HG03066 (cell line): ENCODE data around the gene NTF3.

ENCODE experiments used
- ATAC-seq: cut with Tn5 transposase; IDR thresholded peaks from one replicate; pipeline ENCODE4 v1.9.1; 2021; ENCODE audit warnings: low read depth; ENCODE audit not compliant: unreplicated experiment

Gene NTF3

DNA sequence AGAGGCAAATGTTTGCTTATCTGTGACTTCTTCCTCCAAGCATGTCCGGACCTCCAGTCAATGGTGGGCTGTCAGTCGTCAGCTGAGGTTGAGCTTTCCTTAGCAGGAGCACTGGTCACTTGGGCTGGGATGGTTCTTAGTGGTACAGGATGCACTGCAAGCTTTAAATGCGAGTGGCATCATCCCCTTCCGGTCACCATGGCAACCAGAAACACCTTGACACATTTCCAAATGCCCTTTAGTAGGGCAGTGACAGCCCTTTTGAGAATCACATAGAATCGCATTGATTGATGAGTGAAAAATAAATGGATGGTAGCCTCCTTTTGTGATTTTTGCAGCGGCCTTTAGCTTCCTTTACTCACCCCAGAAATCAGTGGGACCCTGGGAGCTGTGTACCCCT, 24.1 kb downstream of the NTF3 start:
- ATAC-seq, result no peak

GRCh38 chr12:5456906-5457305, 25.0 kb downstream of the NTF3 start:
- ATAC-seq, result no peak

DNA sequence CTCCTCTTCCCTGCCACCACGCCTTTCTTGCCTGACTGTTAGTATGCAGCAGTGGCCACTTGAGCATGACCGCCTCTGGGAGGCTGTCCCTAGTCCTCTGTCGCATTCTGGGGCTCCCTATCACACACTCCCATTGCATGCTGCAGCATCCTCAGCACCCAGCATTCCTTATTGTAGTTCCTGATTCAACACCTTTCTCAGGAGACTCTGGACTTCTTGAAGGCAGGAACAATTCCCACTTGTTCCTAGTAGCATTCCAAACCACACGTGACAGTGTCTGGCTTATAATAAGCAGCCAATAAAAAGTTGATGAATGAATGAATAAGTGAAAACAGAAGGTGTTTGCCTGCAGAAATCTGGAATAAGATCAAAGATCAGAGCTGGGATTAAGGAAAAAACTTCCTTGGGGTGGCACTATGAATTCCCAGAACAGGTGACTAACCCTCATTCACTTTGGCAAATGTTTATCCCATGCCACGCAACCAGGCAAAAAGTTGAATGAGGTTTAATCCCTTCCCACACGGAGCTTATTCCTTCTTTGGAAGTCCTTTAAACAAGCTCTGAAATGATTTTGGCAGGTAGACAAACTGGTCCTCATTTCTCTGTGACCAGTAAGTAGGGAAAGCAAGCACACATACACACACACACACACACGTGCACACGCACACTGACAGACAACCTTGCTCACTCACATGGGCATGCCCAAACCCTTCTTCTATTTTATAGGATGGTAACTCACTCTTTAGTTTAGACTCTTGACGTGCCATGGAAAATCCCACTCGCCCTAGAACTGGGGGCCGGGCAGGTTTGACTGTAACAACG, 26.5 kb downstream of the NTF3 start:
- no peak for ATAC-seq

DNA sequence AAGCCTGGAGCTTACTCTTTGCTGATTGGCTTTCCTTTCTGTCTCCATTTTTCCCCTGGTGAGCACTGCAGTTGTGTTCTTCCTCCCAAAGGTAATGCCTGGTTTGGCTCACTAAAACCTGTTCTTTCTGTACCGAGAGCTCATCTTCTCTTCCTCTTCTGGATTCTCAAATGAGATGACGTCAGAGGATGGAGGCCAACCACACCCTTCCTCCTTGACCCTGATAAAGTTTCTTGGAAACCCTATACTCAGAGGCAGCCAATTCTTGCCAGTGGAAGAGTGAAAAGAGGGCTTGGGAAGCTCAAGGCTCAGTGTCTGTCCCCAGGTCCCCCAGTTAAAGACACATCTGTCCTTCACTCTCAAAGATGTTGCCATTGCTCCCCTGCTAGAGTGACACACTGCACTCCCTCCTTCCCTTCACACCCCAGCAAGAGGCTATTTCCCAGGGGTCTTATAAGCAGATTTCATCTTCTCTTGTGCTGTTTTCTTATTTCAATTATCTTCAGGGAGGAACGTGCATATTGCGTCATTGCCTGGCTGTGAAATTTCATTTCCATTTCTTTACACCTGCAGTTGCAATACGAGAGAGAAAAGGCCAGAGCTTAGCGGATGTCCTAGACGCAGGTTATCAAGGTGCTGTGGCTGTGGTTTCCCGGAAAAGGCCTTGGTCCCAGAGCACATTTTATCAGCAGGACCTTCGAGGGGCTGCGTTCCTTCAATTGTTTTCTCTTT, 27.3 kb downstream of the NTF3 start:
- ATAC-seq, result no peak

- ATAC-seq, result no peak
Measured at GRCh38 chr12:5460817-5461216, 28.9 kb downstream of the NTF3 start.

DNA sequence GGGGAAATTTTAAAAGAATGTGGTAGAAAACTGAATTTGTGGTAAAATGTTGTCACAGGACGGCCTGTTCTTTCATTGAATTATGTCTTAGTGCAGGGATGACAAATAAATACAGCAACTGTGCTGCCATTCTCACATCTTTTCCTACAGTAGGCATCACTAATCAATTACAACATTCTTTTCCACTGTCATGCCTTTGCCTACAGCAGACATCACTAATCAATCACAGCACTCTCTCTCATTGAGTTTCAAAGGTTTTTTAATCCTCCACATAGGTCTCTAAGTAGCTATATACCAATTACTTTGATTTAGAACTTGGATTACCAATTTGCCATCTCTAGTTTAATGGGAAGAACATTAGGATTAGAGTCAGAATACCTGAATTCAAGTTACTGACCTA, 30.1 kb downstream of the NTF3 start:
- no peak for ATAC-seq

DNA sequence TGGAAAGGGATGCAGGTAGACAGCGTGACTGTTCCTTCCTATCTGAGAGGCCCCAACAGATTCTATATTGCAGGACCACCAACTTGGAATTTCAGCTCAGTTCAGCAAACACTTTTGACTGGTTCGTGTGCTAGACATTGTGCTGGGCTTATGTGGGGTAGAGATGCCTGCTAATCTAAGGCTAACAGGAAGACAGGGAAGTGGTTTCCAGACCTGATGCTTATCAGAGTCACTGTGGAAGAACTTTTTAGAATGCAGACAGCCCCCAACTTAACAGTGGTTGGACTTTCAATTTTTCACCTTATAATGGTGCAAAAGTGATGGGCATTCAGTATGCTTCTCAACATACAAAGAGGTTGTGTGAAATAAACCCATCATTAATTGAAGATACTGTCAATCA, 32.2 kb downstream of the NTF3 start:
- no peak for ATAC-seq

DNA sequence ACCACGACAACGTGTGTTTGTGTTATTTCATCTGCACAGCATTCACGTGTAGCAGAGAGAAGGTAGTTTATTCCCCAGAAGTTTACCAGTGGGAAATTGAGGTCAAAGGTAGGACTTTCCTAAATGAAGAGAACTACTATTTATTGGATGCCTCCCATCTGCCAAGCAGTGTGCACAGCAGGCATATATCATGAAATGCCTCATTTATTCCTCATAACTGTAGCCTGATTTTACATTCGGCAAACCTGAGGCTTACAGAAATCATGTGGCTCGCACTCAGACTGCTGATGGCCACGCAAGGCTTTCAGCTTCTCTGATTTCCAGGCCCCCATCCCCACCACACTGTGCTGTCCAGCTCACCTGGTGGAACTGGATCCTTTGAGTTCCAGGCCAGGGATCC, 33.5 kb downstream of the NTF3 start:
- ATAC-seq, result no peak

DNA sequence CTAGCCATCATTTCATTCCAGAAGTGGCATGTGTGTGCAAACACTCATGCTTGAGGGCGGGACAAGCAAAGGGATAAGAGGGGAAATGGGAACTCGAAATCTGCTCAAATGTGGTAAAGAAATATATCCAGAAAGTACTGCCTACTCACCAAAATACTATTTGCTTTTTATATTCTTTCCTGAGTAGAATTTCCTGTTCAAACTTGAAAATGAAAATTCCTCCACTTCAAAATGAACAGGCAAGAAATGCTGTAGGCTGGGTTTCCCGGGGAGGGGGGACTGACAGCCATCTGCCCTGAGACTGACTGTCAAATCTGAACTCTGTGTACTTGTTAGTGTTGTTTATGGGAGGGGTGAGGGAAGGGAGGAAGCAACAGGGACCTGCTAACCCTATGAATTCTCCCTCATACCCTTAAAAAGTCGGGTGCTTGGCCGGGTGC, 34.6 kb downstream of the NTF3 start:
- no peak for ATAC-seq

DNA sequence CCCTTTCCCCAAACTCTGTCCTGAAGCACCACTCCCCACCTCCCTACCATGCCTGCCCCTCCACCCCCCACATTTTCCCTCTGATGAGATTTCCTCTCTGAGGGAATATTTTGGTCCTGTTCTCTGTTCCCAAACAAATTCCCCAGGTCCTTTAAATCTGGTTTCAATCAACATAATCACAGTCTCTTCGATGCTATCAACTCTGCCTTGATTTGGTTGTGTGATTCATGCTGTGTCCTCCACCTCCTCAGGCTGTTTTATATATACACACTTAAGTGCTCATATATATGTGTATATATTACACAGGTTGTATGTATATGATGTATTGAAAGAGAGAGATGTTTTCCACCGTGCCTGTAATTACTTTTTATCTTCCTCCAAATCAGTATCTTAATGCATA, 36.0 kb downstream of the NTF3 start:
- no peak for ATAC-seq

DNA sequence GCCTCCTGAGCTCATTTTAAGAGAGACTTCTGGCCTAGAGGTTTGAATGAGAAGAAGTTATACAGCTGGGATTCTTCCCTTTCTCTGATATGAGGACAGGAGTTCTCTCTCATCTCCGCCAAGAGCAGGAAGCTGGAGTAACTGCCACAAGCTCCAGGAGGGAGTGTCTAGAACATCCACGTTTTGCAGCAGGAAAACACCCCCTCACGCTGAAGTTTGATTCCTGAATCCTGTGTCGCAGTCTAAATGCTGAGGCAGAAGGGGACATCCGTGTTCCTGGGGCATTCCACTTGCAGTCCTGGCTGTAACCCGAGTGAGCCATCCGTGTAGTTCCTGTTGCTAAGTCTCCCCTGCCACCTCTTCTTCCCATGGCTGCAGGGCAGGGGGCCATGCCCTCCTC, 38.3 kb downstream of the NTF3 start:
- ATAC-seq, result no peak

DNA sequence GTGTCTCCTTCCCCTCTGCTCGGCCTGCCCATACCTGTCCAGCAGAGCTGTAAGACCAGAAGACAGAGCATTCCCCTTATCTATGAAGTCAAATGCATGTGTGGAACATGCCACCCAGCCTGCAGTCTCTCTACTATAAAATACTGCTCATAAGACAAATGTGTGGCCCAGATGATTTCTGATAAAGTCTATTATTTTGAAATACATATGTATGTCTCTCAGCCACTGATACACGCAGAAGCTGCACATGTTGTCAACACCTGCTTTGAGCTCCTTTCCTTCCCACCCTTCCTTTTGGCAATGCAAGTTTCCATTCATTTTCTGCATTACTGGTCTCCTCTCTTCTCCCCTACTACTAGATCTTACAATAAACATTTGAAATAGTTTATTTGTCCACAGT, 38.8 kb downstream of the NTF3 start:
- ATAC-seq, result no peak

- no peak for ATAC-seq
Measured at GRCh38 chr12:5473076-5473782, 41.3 kb downstream of the NTF3 start.

DNA sequence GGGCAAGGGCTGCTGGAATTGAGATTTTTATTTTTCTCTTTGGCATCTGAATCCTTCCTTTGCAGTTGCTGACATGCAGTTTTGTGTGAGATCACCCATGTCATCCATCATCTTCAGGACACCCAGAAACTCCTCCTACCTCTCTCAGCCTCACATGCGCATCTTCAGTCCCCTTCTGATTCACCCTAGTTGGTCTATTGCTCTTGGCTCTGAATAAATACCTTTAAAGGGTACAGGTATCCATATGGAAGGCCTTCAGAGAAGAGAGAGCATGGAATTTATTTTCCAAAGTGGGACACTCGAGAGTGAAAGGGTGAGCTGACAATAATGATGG, 41.8 kb downstream of the NTF3 start:
- ATAC-seq, result no peak

DNA sequence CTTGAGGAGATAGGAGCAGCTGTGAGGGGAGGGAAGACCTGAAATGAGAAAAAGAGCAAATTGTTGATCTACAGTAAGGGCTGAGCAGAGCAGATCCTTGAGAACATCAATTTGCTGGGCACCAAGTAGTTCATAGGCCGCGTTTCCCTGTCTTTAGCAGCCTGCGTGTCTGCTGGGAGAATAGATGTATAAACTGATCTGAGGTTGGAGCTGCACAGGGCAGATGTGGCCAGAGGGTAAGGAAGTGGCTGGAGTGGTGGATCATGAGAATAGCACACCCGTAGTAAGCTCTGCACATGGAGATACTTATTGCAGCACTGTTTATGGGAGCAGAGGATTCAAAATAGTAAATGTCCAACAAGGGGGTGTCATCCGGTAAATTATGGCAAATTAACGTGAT, 44.4 kb downstream of the NTF3 start:
- no peak for ATAC-seq

GRCh38 chr12:5478081-5478706, 46.3 kb downstream of the NTF3 start:
- ATAC-seq, result no peak

DNA sequence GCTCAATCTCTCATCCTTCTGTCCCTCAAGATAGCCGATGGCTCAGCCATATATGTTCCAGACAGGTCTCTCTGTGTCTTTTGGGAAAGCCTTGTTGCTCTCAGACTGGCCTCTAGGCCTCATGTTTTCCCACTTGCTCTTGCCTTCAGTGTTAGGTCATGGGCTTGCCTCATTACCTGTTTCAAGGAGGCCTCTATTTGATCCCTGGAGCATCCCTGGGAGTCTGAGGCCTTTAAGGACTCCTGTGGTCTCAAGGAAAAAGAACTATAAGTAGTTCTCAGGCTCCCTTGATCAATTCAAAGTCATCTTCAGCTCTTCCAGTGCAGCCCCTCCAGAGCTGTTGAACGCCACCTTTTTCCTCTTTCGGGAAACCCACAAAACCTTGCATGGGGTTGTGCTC, 47.9 kb downstream of the NTF3 start:
- ATAC-seq, result no peak

DNA sequence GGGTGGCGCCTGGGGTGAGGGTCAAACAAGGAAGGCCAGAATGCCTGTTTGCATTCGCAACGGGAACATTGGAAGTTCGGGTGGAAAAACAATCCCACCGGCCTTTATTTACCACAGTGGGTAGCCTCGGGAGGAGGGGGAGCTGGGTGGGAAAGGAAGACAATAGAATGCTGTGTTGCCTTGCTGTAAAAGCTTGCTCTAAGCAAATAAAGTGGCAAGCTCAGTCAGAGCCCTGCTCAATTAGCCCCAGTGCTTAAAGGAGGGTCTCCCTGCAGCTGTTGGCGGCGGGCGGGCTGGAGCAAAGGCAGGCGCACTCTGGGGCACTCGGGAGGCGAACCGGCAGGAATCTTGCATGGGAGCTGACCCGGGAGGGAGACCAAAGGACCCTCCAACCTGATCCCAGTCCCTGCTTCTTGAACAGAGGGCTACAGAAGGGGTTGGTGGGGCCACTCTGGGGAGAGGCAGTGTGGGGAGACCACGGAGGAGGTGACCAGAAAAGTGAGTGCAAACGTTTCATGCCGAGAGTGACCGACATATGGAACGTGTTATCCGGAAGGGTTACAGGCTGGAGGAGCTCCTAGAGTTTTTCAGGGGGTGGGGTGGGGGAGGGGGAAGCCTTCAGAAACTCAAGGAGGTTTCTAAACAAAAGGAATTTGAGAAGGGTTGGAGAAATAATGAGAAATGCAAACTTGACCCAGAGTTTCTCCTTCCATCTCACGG, 48.5 kb downstream of the NTF3 start:
- ATAC-seq, result no peak

- no peak for ATAC-seq
Measured at GRCh38 chr12:5480938-5481303, 49.0 kb downstream of the NTF3 start.

GRCh38 chr12:5481645-5482044, 49.7 kb downstream of the NTF3 start:
- no peak for ATAC-seq

GRCh38 chr12:5484426-5484825, 52.5 kb downstream of the NTF3 start:
- ATAC-seq, result no peak
